DND-41 (cell line): Measurements from ENCODE around the gene SLC2A4RG.
"Not testable (repeated sequence)": the region's sequence is repeated elsewhere in the genome, so short reads cannot be mapped to it uniquely, and the experiment has no call there.

Source experiments
- EZH2 ChIP-seq: IDR thresholded peaks from 3 replicates; pipeline ENCODE4 v1.6.1; 2012; ENCODE audit warnings: borderline replicate concordance, low read depth, mild to moderate bottlenecking, moderate library complexity, low read length, inconsistent platforms; ENCODE audit not compliant: severe bottlenecking
- TF ChIP-seq, protein P1 (sequence below): IDR thresholded peaks from 2 replicates; pipeline ENCODE4 v1.5.1; 2012; ENCODE audit warnings: borderline replicate concordance, low read length, moderate library complexity, mild to moderate bottlenecking; ENCODE audit not compliant: poor library complexity, severe bottlenecking; ENCODE audit errors: extremely low read depth

DNA sequence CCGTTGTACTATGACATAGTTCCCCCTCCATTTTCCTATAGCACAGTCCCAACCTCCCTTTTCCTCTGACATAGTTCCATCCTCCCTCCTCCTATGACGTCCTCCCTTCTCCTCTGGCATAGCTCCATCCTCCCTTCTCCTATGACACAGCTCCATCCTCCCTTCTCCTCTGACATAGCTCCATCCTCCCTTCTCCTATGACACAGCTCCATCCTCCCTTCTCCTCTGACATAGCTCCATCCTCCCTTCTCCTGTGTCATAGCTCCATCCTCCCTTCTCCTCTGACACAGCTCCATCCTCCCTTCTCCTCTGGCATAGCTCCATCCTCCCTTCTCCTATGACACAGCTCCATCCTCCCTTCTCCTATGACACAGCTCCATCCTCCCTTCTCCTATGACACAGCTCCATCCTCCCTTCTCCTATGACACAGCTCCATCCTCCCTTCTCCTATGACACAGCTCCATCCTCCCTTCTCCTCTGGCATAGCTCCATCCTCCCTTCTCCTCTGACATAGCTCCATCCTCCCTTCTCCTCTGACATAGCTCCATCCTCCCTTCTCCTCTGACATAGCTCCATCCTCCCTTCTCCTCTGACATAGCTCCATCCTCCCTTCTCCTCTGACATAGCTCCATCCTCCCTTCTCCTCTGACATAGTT, 16.5 kb upstream of the SLC2A4RG start:
- not testable (repeated sequence) for TF ChIP-seq EZH2
- TF ChIP-seq, protein P1, sequence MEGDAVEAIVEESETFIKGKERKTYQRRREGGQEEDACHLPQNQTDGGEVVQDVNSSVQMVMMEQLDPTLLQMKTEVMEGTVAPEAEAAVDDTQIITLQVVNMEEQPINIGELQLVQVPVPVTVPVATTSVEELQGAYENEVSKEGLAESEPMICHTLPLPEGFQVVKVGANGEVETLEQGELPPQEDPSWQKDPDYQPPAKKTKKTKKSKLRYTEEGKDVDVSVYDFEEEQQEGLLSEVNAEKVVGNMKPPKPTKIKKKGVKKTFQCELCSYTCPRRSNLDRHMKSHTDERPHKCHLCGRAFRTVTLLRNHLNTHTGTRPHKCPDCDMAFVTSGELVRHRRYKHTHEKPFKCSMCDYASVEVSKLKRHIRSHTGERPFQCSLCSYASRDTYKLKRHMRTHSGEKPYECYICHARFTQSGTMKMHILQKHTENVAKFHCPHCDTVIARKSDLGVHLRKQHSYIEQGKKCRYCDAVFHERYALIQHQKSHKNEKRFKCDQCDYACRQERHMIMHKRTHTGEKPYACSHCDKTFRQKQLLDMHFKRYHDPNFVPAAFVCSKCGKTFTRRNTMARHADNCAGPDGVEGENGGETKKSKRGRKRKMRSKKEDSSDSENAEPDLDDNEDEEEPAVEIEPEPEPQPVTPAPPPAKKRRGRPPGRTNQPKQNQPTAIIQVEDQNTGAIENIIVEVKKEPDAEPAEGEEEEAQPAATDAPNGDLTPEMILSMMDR = not testable (repeated sequence)
